Measurements from ENCODE around the gene PHLPP1.

Gene PHLPP1

GRCh38 chr18:62881509-62882016 is 166.2 kb downstream of the PHLPP1 start (continued):
- TF ChIP-seq ZNF280C (tag by site-specific recombination; IDR thresholded peaks at IDR 0.05): no peak
- TF ChIP-seq ZNF707 (tag by site-specific recombination; IDR thresholded peaks at IDR 0.05): no peak
- peak; percentile 36; the same call in 1 of the 2 replicates for TF ChIP-seq GLIS1 (tag by site-specific recombination; IDR thresholded peaks at IDR 0.05)
- peak; percentile 13; the same call in 1 of the 2 replicates for TF ChIP-seq ZNF600 (tag by site-specific recombination; IDR thresholded peaks at IDR 0.05)
- TF ChIP-seq ZNF335 (tag by site-specific recombination; conservative IDR thresholded peaks at IDR 0.05): no peak
- no peak for TF ChIP-seq ZNF626 (tag by site-specific recombination; IDR thresholded peaks at IDR 0.05)
- no peak for TF ChIP-seq HOXA7 (CRISPR knock-in tag; IDR thresholded peaks at IDR 0.05; ENCODE audit: borderline replicate concordance)
- peak; percentile 98 for TF ChIP-seq WT1 (tag by site-specific recombination; IDR thresholded peaks at IDR 0.05)
- TF ChIP-seq ZSCAN18 (tag by site-specific recombination; IDR thresholded peaks at IDR 0.05): no peak
- peak; percentile 78 for TF ChIP-seq ZBTB17 (tag by site-specific recombination; IDR thresholded peaks at IDR 0.05)
- peak; percentile 21; the same call in 1 of the 2 replicates for TF ChIP-seq ZBTB8A (tag by site-specific recombination; IDR thresholded peaks at IDR 0.05)
- peak; percentile 43; the same call in 1 of the 2 replicates for TF ChIP-seq PRDM4 (tag by site-specific recombination; IDR thresholded peaks at IDR 0.05)
- TF ChIP-seq ZNF214 (tag by site-specific recombination; IDR thresholded peaks at IDR 0.05; ENCODE audit: borderline replicate concordance): no peak
- no peak for TF ChIP-seq REPIN1 (tag by site-specific recombination; IDR thresholded peaks at IDR 0.05; ENCODE audit: low read depth)
- peak; percentile 80 for TF ChIP-seq ZXDB (tag by site-specific recombination; IDR thresholded peaks at IDR 0.05)
- TF ChIP-seq, protein P1, sequence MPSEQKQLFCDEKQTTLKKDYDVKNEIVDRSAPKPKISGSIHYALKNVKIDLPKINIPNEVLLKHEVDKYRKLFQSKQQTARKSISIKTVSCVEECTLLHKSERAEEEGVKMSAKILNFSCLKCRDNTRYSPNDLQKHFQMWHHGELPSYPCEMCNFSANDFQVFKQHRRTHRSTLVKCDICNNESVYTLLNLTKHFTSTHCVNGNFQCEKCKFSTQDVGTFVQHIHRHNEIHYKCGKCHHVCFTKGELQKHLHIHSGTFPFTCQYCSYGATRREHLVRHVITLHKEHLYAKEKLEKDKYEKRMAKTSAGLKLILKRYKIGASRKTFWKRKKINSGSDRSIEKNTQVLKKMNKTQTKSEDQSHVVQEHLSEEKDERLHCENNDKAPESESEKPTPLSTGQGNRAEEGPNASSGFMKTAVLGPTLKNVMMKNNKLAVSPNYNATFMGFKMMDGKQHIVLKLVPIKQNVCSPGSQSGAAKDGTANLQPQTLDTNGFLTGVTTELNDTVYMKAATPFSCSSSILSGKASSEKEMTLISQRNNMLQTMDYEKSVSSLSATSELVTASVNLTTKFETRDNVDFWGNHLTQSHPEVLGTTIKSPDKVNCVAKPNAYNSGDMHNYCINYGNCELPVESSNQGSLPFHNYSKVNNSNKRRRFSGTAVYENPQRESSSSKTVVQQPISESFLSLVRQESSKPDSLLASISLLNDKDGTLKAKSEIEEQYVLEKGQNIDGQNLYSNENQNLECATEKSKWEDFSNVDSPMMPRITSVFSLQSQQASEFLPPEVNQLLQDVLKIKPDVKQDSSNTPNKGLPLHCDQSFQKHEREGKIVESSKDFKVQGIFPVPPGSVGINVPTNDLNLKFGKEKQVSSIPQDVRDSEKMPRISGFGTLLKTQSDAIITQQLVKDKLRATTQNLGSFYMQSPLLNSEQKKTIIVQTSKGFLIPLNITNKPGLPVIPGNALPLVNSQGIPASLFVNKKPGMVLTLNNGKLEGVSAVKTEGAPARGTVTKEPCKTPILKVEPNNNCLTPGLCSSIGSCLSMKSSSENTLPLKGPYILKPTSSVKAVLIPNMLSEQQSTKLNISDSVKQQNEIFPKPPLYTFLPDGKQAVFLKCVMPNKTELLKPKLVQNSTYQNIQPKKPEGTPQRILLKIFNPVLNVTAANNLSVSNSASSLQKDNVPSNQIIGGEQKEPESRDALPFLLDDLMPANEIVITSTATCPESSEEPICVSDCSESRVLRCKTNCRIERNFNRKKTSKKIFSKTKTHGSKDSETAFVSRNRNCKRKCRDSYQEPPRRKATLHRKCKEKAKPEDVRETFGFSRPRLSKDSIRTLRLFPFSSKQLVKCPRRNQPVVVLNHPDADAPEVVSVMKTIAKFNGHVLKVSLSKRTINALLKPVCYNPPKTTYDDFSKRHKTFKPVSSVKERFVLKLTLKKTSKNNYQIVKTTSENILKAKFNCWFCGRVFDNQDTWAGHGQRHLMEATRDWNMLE (tag by site-specific recombination; conservative IDR thresholded peaks at IDR 0.05; ENCODE audit: low read depth): no peak
- no peak for TF ChIP-seq ZNF555 (tag by site-specific recombination; conservative IDR thresholded peaks at IDR 0.05)
- peak; percentile 82 for TF ChIP-seq KLF1 (tag by site-specific recombination; IDR thresholded peaks at IDR 0.05)
- TF ChIP-seq SP7 (tag by site-specific recombination; IDR thresholded peaks at IDR 0.05): peak; percentile 79
- 0 out of 2 replicates have a peak, but pooled peaks have one; percentile 17 for TF ChIP-seq ZBTB10 (tag by site-specific recombination; IDR thresholded peaks at IDR 0.05)
- TF ChIP-seq, protein P2, sequence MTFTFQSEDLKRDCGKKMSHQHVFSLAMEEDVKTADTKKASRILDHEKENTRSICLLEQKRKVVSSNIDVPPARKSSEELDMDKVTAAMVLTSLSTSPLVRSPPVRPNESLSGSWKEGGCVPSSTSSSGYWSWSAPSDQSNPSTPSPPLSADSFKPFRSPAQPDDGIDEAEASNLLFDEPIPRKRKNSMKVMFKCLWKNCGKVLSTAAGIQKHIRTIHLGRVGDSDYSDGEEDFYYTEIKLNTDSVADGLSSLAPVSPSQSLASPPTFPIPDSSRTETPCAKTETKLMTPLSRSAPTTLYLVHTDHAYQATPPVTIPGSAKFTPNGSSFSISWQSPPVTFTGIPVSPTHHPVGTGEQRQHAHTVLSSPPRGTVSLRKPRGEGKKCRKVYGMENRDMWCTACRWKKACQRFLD (tag by site-specific recombination; IDR thresholded peaks at IDR 0.05): no peak
- no peak for TF ChIP-seq HOXD13 (CRISPR knock-in tag; IDR thresholded peaks at IDR 0.05; ENCODE audit: borderline replicate concordance)
- no peak for TF ChIP-seq ATF2 (tag by site-specific recombination; IDR thresholded peaks at IDR 0.05; ENCODE audit: low read depth)
